GM18508 (cell line): Measurements from ENCODE around the gene HADH.

Experiments used
- ATAC-seq: cut with Tn5 transposase; IDR thresholded peaks from one replicate; pipeline ENCODE4 v1.9.1; 2021; ENCODE audit warnings: moderate number of reproducible peaks; ENCODE audit not compliant: insufficient read depth, unreplicated experiment

The HADH gene

GRCh38 chr4:108053251-108053711, 63.6 kb downstream of the HADH start:
- ATAC-seq, result peak; percentile 92

DNA sequence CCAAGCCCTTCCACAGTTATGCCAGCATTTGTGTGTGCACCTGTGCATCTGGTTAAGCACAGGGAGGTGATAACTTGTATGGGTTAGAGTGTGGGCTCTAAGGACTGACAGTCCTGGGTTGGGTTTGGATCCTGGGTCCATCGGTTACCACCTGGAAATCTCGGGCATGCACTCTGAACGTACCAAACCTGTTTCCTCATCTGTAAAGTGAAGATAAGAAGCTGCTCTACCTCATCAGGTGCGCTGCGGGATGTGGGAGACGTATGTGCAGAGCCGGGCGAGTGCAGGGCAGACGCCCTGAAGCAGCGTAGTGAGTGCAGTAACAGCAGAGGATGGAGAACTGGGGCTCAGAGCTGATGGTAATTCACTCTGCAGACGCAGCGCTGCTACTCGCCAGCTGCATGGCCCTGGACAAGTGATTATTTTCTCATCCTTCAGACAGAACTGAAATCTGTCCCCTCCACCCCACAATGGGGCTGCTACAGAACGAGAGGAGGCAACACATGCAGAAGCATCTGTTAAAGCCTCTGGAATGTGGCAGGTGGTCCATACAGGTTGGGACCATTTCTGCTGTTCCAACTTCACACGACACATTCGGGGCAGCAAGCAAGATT, 64.4 kb downstream of the HADH start:
- no peak for ATAC-seq

DNA sequence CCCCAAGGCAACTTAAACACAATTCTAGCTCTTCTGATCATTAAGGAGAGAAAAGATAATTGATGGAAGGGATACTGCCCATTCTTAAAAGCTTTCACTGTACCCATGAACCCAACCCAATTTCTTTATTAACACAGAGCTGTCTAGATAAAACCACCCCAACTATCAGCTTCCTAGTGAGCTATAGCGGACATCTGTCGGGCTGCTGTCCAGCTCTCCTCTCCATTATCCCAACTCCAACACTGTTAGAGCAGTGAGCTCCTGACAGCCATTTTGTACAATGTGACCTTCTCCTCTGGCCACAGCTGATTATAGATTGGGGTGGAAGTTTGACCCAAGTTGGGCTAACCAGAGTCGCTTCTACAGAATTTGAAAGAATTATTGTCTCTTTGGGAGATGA, 66.1 kb downstream of the HADH start:
- ATAC-seq, result no peak

GRCh38 chr4:108056418-108056817, 66.7 kb downstream of the HADH start:
- no peak for ATAC-seq

DNA sequence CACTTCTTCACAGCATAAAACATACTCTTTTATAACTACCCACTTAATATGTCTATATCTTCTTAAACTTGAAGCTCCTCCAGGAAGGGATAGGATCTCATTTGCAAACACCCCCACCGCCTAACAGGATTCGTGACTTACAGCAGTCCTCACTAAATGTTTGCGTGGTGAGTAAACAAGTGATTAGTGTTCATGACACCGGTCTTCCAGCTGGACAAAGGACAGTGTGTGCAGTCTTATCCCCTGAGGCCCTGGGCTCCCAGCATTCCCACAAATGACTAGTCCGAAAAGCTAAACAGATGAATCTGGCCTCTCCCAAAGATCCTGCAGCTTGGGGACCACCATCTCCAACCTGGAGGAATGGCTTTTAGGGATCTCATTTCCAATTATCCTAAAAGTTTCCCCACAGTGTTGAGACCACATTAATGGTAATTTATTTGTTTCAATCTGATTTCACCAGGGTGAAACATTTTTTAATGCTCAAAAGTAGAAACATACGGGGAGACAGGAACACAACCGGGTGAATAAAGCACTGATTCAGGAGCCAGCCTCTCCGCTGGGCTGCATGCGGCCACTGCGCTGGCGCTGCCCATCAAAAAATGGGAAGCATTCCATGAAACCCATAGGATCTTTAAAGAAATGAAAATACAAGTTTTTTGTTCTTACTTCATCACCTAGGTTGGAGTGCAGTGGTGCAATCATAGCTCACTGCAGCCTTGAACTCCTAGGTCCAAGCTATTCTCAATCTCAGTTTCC, 69.2 kb downstream of the HADH start:
- ATAC-seq, result no peak

GRCh38 chr4:108060164-108060563, 70.5 kb downstream of the HADH start:
- ATAC-seq, result no peak

- no peak for ATAC-seq
Observed at GRCh38 chr4:108060686-108061321, 71.1 kb downstream of the HADH start.

DNA sequence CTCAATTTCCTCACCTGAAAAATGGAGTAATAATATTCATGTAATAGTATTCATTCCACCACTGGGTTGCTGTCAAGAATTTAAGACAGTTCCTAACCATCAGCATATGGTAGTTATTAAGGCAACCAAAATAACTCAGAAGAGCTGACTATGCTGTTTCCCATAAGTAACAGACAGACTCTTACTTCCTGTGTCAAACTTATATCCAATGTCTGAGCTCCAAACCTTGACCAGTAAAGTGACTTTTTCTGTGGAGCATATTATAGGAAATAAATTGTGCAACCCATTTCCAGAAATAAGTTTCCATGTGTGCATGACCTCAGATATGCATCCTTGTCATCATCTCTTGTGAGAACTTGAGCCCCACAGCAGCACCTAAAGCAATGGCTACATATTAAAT, 78.8 kb downstream of the HADH start:
- no peak for ATAC-seq

GRCh38 chr4:108070775-108071174, 81.1 kb downstream of the HADH start:
- ATAC-seq, result no peak

- no peak for ATAC-seq
Observed at GRCh38 chr4:108072300-108072699, 82.6 kb downstream of the HADH start.

GRCh38 chr4:108078024-108078733, 88.5 kb downstream of the HADH start:
- no peak for ATAC-seq

DNA sequence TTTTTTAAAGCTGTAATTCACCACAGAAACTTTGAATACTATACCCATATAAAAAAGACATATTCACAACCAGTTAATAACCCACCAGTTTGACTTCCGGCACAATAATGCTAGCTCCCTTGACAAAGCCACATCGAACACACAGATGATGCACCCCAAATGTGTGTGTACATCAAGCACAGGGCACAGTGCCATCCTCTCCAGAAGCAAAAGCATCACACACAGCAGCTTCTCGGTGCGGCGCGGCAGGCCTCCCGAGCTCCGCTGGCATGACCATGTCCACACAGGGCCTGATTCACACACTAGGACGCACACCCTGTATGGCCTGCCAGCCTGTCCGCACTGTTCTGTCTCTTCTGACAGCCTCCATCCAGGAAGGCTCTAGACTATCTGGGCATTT, 91.1 kb downstream of the HADH start:
- ATAC-seq, result no peak

DNA sequence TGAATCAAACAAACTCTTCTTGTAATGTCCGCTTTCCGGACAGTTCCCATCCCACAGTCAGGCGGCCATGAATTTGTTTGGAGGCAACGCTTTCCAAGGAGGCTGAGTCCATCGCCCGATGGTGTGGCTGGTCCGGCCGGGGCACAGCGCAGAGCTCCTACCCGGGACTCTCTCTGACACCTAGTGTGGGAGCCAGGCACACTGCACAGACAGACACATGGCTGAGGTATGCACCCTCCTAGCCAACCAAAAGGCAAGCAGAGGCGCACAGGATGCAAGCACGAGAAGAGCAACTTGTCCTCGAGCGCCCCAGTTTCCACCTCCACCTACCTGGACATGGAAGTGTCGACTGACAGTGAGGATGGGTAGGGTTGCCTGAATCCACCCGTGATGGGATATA, 91.6 kb downstream of the HADH start:
- no peak for ATAC-seq
